Measurements from ENCODE around the gene PRPH2. TPM values are rescaled to one million over a fixed set of nuclear protein-coding genes. Genes with fewer than 3 reads are reported as not detected.

Gene PRPH2
- total and polyA plus RNA-seq, 2 donors from 2014 or later = 0.75 to 1.6 TPM

DNA sequence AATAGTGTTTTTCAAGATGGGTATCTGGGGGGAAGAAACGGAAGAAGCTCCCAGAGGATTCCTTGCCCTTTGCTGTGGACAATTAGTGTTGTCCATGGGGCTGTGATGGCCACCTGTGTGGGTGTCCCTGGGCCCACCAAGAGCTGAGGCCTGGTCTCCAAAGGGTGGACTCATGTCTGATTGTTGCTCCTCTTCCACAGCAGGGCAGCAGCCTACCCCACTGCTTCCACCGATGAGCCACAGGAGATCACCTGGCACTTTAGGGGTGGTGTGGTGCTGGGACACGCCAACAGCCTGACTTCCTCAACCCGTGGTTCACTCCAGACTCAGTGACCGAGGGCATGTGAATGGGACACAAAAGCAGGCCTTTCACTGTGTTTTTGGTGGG is 25.1 kb downstream of the PRPH2 start:
- TF ChIP-seq, protein P1, sequence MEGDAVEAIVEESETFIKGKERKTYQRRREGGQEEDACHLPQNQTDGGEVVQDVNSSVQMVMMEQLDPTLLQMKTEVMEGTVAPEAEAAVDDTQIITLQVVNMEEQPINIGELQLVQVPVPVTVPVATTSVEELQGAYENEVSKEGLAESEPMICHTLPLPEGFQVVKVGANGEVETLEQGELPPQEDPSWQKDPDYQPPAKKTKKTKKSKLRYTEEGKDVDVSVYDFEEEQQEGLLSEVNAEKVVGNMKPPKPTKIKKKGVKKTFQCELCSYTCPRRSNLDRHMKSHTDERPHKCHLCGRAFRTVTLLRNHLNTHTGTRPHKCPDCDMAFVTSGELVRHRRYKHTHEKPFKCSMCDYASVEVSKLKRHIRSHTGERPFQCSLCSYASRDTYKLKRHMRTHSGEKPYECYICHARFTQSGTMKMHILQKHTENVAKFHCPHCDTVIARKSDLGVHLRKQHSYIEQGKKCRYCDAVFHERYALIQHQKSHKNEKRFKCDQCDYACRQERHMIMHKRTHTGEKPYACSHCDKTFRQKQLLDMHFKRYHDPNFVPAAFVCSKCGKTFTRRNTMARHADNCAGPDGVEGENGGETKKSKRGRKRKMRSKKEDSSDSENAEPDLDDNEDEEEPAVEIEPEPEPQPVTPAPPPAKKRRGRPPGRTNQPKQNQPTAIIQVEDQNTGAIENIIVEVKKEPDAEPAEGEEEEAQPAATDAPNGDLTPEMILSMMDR (IDR thresholded peaks at IDR 0.05; ENCODE audit: borderline replicate concordance, extremely low read depth, insufficient read depth) = no peak
- Histone ChIP-seq H3K4me3 (ENCODE audit: low read length in 3 of 3) (no peak overlapping the region), H3K4me1 (ENCODE audit: control insufficient read depth in 2 of 3, insufficient read depth in 2 of 3, low read depth in 1 of 3, low read length in 3 of 3) (no peaks in the 10 kb centered on the region), H3K9me3 (ENCODE audit: control insufficient read depth in 2 of 3, insufficient read depth in 1 of 3, low read length in 3 of 3) (no peaks in the 10 kb centered on the region), H3K27ac (ENCODE audit: low read depth in 2 of 2, low read length in 2 of 2) (no peak overlapping the region), H3K9ac (ENCODE audit: low read length in 3 of 3) (no peak overlapping the region), H3K36me3 (ENCODE audit: control insufficient read depth in 2 of 3, insufficient read depth in 3 of 3, low read length in 3 of 3) (peaks cover 0 to 7% (median 6%) of the 10 kb centered on the region in 3 donors), H3K27me3 (ENCODE audit: control insufficient read depth, insufficient read depth, low read length) (no peaks in the 10 kb centered on the region)
- DNase-seq (no peak), FAIRE-seq (no peak)
- intact Hi-C loops (cut with DNase I) = no loop called here

DNA sequence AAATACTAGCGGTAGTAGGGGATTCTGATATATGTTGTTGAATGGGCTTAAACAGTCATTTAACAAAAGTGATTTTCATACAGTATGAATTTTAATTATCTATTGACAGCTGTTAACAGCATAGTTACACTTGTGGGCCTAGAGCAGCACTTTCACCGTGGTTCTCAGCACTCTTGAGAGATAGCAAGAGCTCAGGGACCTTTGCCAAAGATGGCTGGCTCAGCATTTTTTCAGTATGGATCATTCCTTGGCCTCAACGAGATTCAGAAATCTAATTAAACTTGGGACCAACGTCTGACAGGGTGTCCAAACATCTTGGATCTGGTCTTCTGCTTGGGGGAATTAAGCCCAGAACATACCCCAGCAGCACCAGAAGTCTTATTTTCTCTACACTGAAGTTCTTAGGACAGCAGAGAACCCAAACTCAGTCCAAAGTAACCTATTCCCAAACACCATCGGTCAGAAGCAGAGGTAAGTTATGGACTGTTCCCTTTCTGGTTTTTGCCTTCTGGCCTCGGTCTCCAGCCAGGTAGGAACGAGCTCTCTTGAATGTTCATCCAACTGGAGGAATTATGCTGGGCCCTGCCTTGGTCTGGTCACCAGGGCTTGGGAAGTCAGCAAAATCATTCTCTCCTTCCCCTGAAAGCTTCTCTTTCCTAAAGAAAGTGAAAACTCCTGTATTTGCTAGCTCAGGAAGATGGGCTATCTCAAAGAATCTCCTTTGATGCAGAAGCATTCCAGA is 25.7 kb downstream of the PRPH2 start:
- Histone ChIP-seq H3K4me3 (ENCODE audit: low read length in 3 of 3) (no peak overlapping the region), H3K27ac (ENCODE audit: low read depth in 2 of 2, low read length in 2 of 2) (no peak overlapping the region), H3K36me3 (ENCODE audit: control insufficient read depth in 2 of 3, insufficient read depth in 3 of 3, low read length in 3 of 3) (peaks cover 0 to 7% (median 6%) of the 10 kb centered on the region in 3 donors), H3K27me3 (ENCODE audit: control insufficient read depth, insufficient read depth, low read length) (no peaks in the 10 kb centered on the region), H3K9me3 (ENCODE audit: control insufficient read depth in 2 of 3, insufficient read depth in 1 of 3, low read length in 3 of 3) (no peaks in the 10 kb centered on the region), H3K4me1 (ENCODE audit: control insufficient read depth in 2 of 3, insufficient read depth in 2 of 3, low read depth in 1 of 3, low read length in 3 of 3) (no peaks in the 10 kb centered on the region), H3K9ac (ENCODE audit: low read length in 3 of 3) (no peak overlapping the region)
- intact Hi-C loops (cut with DNase I) = no loop called here
- no peak for FAIRE-seq
- DNase-seq = no peak
- TF ChIP-seq, protein P1 (IDR thresholded peaks at IDR 0.05; ENCODE audit: borderline replicate concordance, extremely low read depth, insufficient read depth) = no peak

DNA sequence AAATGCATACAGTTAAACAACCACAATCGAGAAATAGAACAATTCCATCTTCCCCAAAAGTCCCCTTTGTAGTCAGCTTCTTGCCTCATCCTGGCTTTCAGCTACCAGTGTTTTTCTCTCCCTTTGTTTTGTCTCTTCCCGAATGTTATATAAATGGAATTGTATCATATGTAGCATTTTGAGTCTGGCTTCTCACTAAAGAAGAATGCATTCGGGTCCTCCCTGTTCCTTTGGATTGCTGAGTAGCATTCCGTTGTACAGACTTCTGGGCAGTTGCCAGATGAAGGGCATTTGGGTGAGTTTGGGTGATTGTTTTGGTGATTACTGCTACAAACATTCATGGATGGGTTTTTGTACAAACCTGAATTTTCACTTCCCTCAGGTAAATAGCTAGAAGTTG is 27.8 kb downstream of the PRPH2 start:
- Histone ChIP-seq H3K4me1 (ENCODE audit: control insufficient read depth in 2 of 3, insufficient read depth in 2 of 3, low read depth in 1 of 3, low read length in 3 of 3) (peaks cover 0 to 6% (median 0%) of the 10 kb centered on the region in 3 donors), H3K4me3 (ENCODE audit: low read length in 3 of 3) (no peak overlapping the region), H3K27ac (ENCODE audit: low read depth in 2 of 2, low read length in 2 of 2) (no peak overlapping the region), H3K9ac (ENCODE audit: low read length in 3 of 3) (peak overlapping the region in 1 of 3 donors; percentile 42), H3K9me3 (ENCODE audit: control insufficient read depth in 2 of 3, insufficient read depth in 1 of 3, low read length in 3 of 3) (no peaks in the 10 kb centered on the region), H3K27me3 (ENCODE audit: control insufficient read depth, insufficient read depth, low read length) (no peaks in the 10 kb centered on the region), H3K36me3 (ENCODE audit: control insufficient read depth in 2 of 3, insufficient read depth in 3 of 3, low read length in 3 of 3) (peaks cover 0 to 25% (median 23%) of the 10 kb centered on the region in 3 donors)
- FAIRE-seq (no peak), DNase-seq (no peak)
- TF ChIP-seq, protein P1 (IDR thresholded peaks at IDR 0.05; ENCODE audit: borderline replicate concordance, extremely low read depth, insufficient read depth) = no peak
- intact Hi-C loops (cut with DNase I) = no loop called here

All from kidney (tissue), 14 donors.